Stimulated activated CD4-positive, alpha-beta T cell treated with anti-CD3 and anti-CD28 coated beads, Interleukin-12 subunit alpha, Interleukin-12 subunit beta, amount 100 ng/mL, for 24 hours (primary cell): ENCODE measurements around the gene P2RY14.

Source experiments
- DNase-seq, 2 experiments: peaks; one replicate each; pipeline ENCODE4 v3.0.0-alpha.2; 2020; ENCODE audit warnings: low read depth in 2 of 2

The P2RY14 gene

GRCh38 chr3:151301787-151302186 is 23.4 kb upstream of the P2RY14 start:
- DNase-seq: no peak

DNA sequence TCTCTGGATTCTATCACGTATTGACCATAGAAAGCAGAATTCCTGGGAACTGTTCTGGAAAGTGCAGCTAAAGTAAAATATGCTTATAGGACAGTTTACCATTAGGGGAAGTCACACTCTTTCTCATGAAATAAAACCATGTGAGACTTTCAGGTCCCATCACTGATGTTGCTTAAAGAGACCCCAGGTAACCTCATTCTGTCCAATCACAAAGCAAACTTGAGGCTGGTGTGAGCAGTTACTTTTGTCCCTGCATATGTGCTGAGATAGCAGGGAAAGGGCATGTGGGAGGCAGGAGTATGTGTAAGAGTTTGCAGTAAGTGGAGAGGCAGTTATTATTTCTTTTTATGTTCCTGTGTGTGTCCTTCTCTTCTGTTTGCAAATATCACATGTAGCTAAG is 22.2 kb upstream of the P2RY14 start:
- no peak for DNase-seq

DNA sequence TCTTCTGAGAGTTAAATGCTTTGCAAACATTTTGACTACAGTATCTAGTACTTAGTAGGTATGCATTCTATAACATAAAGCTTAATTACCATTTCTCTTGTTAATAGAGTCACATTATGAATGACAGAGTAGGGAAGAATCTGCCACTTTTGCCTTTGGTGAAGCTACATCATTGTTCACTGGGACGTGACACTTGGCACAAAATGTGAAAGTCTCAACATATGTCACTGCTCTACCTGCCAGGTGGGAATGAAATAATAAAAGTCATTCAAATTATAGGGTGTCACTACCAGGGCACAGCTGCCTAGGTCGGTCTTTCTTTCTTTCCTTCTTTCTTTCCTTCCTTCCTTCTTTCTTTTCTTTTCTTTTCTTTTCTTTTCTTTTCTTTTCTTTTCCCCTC is 20.7 kb upstream of the P2RY14 start:
- no peak for DNase-seq

- DNase-seq: no peak
Measured at GRCh38 chr3:151297429-151297828, 19.1 kb upstream of the P2RY14 start.

DNA sequence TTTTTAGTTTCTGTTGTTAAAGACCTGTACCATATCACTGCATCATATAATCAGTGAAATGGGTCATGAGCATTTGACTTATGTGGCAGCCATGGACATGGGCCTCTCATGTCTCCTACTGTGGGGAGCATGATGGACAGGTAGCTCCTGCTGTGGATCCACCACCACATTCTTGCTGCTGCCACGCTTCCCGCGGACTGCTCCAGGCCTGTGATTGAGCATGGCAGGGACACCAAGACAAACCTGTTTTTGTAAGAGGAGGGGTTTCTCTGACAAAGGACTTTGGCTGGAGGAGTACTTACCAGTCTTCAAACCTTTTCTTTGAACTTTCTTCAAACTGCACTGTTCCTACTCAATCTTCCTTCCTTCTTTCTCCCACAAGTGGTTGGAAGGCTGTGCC is 17.9 kb upstream of the P2RY14 start:
- no peak for DNase-seq

DNA sequence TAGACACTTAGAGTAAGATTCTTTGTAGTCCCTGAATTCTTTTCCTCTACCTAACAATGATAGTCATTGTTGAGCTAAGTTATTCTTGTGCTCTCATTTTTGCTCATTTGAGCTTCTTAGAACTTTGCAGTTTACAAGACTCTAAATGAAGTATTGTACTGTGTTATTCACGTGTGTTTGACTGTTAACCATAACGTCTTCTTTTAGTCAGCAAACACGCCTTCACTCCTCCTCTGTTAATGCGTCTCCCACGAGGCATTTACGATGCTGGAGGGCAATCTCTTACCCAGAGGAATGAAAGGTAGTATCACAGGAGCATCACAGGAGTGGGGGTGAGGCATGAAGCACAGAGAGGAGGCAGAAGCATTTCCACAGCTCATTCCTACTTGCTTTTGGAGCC is 14.8 kb upstream of the P2RY14 start:
- no peak for DNase-seq

GRCh38 chr3:151290673-151291072 is 12.3 kb upstream of the P2RY14 start:
- DNase-seq: no peak

DNA sequence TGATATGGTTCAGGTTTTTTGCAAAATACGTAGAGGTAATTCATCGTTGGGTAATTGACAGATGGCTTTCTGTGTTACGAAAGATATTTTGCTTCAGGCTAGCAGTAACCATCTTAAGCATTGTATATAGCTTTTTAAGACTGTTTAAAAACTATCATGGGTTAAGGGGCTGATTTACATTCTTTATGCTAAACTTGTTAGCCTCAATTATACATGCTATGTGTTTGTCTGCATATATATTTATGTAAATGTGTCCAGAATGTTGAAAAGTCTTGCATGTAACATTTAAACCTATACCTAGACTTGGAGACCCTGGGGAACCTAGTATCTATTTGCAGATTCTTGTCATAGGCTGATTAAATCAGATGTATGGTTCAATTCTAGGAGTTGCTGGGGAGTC is 11.1 kb upstream of the P2RY14 start:
- DNase-seq: no peak

- no peak for DNase-seq
Measured at GRCh38 chr3:151285940-151286339, 7.6 kb upstream of the P2RY14 start.

DNA sequence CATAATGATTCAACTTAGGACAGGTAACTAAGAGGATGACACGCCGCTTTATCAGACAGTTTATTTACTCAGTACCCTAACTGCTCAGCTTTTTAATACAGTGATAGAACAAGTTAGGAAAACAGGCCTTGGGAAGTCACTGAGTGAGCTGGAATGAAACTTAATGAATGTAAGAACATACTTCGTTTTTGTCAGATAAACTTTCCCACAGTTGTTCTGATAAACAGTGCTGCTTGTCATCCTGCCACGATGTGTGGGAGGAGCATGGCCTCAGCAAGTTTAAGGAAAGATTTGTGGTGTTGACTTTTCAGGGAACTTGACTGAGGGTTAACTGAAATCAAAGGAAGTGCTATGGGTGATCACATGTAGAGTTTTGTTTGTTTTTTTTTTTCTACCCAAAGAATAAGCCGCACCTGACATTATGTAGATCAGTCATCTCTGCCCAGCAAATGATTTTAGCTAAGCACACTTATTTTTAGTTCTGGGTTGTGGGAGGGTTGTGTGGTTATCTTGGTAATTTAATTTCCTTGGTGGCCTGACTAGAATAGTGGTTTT is 5.6 kb upstream of the P2RY14 start:
- no peak for DNase-seq

GRCh38 chr3:151283387-151283786 is 5.0 kb upstream of the P2RY14 start:
- DNase-seq: no peak

- no peak for DNase-seq
Measured at GRCh38 chr3:151282921-151283320, 4.6 kb upstream of the P2RY14 start.

DNA sequence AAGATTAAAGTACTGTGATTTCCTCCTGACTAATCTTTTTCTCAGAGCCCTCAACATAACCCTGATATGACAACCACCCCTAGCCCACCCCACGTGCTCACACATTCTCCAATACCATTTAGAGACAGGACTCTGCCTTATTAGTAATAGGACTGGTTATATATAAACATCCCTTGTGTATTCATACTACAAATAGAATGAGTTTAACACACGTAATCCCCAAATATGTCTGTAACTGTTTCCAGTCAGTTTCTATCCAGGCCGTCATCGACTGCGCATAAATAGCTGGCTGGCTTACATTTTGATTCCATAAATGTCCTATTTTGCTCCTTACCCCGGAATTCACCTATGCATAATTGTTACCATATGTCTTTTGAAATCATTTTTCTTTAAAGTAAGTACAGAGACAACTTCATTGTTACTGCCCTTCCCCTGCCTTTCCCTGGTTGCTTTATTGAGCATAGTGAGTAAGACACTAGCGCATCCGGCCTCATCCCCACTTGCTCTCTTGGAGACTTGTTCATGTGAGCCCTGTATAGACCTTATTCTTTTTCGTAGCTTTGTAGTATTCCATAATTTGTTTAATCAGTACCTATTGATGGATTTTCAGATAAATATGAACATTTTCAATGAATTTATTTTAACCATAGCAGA is 3.5 kb upstream of the P2RY14 start:
- DNase-seq: no peak

- DNase-seq: no peak
Measured at GRCh38 chr3:151276687-151277042, 1.7 kb downstream of the P2RY14 start.

DNA sequence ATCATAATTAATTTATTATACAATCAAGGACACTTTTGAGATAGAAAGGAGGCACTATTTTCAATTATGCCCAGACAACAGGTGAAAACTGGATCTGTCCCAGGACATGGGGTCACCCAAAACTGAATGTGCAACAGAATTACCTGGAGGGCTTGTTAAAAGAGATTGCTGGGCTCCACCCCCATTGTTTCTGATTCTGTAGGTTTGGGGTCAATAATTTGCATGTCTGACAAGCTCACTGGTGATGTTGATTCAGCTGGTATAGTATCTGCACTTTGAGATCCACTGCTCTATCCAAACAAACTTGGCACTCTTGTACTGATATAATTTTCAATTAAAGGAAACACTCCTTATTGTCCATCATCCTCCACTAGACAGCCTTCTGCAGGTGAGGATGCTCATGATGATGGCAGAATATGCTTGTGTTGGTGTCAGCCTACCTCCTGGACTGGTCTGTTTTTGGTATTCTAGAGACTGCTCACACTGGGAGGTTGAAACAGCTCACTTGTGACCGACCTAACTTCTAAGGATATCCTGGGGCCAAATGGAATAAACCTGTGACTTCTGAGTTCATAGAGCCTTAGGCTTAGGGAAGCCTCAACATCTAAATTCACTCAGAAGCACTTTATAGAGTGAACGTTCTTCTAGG is 2.2 kb downstream of the P2RY14 start:
- no peak for DNase-seq

- DNase-seq: no peak
Measured at GRCh38 chr3:151275091-151275490, 3.3 kb downstream of the P2RY14 start.

DNA sequence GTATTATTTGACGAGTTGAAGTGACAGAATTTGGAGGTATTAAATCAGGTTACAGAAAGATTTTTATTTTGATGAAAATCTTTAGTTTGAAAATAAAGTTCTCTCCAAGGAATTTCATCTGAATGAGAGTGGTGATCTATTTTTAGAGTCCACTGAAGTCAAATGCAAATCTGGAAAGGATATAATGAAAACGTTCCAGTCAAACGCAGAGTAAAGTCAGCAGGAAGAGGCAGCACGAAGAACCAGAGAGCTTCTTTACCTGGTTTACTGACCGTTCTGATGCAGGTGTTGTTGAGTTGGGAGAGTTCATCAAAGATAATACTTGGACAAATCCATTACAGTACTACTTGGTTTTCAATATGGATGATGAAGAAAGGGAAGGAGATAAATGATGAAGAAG is 8.7 kb downstream of the P2RY14 start:
- no peak for DNase-seq

DNA sequence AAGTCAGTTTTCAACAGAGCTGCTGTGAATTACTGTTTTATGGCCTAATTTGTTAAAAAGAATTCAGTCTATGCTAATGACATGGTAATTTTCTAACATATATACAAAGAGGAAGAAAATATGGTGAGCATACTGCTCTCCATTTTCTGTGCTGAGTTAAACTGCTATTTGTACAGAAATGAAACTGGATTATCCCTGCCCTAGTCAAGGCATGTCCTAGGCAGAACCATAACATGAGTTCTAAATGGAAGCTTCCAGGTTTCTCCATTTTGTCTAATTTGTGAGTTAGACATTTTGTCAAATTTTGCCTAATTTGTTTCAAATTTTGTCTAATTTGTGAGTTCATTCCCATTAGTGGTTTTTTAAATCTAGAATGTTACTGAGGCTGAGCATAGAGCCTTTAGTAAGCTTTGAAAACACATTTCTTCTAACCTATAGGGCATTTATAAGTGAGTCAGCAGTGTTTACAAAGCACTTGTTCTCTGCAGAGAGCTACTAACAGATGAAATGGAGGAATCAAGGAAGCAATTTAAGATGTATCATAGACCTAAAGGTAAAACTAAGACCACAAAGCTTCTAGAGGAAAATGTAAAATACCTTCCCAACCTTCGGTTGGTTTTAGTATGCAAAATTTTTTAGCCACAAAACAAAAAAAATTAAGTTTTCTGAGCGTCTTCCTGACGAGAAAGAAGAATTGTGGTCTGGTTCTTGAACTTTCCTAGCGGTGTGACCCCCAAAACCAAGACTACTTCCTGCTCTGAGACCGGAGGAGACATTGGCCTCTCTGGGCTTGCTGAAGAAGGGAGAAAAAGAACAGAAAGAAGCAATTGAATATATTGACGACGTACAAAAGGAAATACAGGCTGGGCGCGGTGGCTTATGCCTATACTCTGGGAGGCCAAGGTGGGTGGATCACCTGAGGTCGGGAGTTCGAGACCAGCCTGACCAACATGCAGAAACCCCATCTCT is 9.8 kb downstream of the P2RY14 start:
- peak in 1 of 2 experiments; percentile 11 for DNase-seq

- no peak for DNase-seq
Measured at GRCh38 chr3:151267066-151267465, 11.3 kb downstream of the P2RY14 start.

GRCh38 chr3:151265866-151266265 is 12.5 kb downstream of the P2RY14 start:
- DNase-seq: no peak

- no peak for DNase-seq
Measured at GRCh38 chr3:151265166-151265565, 13.2 kb downstream of the P2RY14 start.

DNA sequence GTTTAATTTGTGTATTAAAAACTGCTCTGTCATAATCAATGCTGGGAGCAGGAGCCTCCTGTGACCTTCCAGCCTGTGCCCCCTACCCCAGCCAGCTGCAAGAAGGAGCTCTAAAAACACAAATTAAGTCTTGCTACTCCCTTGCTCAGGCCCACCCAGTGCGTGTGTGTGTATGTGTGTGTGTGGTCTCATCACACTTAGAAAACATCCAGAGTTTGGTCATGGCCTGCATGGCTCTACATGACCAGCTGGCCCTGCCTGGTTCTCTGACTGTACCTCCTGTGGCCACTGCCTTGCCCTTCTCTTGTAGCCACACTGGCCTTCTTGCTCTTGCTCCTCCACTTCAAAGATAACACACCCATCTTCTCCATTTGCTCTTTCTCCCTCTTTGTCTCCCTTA is 13.7 kb downstream of the P2RY14 start:
- DNase-seq: no peak
